DOHH2 (cell line): ENCODE measurements around the gene EZH1.

Source experiments
- H3F3A ChIP-seq: fragments of 200-600 bp; sonication (generic), shearing (Covaris generic); 2 replicates; pipeline ENCODE4 v1.6.0; 2016; ENCODE audit warnings: antibody characterized with exemption, mild to moderate bottlenecking; ENCODE audit not compliant: control insufficient read depth, insufficient read depth
- H3K27ac ChIP-seq: fragments of 200-600 bp; sonication (generic); 2 replicates; pipeline ENCODE4 v1.5.1; 2014; ENCODE audit warnings: low read depth, mild to moderate bottlenecking, low read length, moderate library complexity
- H3K27me3 ChIP-seq: fragments of 200-600 bp; sonication (generic); 2 replicates; pipeline ENCODE4 v1.6.1; 2014; ENCODE audit warnings: mild to moderate bottlenecking, low read length, mixed read lengths; ENCODE audit not compliant: control insufficient read depth
- H3K36me3 ChIP-seq: fragments of 200-600 bp; sonication (generic); 2 replicates; pipeline ENCODE4 v1.6.1; 2014; ENCODE audit warnings: mild to moderate bottlenecking, low read length, moderate library complexity, mixed read lengths; ENCODE audit not compliant: control insufficient read depth
- H3K4me1 ChIP-seq: fragments of 200-600 bp; sonication (generic); 2 replicates; pipeline ENCODE4 v1.6.1; 2014; ENCODE audit warnings: mild to moderate bottlenecking, low read length, mixed read lengths; ENCODE audit not compliant: control insufficient read depth
- H3K4me2 ChIP-seq: fragments of 200-600 bp; sonication (generic); 2 replicates; pipeline ENCODE4 v1.6.0; 2014; ENCODE audit warnings: mild to moderate bottlenecking, low read length, moderate library complexity
- H3K4me3 ChIP-seq: fragments of 200-600 bp; sonication (generic); 2 replicates; pipeline ENCODE4 v1.5.1; 2014; ENCODE audit warnings: mild to moderate bottlenecking, low read length, mixed read lengths
- H3K79me2 ChIP-seq: fragments of 200-600 bp; sonication (generic); 2 replicates; pipeline ENCODE4 v1.6.1; 2014; ENCODE audit warnings: mild to moderate bottlenecking, low read length, mixed read lengths; ENCODE audit not compliant: control insufficient read depth
- H3K9me2 ChIP-seq: fragments of 200-600 bp; sonication (generic); replicated peaks from 2 replicates; pipeline ENCODE4 v1.6.1; 2014; ENCODE audit warnings: mild to moderate bottlenecking, low read length, mixed read lengths; ENCODE audit not compliant: control insufficient read depth
- H3K9me3 ChIP-seq: fragments of 200-600 bp; sonication (generic); 2 replicates; pipeline ENCODE4 v1.6.1; 2014; ENCODE audit warnings: antibody characterized with exemption, low read length, mixed read lengths; ENCODE audit not compliant: control insufficient read depth, insufficient read depth
- H4K20me1 ChIP-seq: fragments of 200-600 bp; sonication (generic); 2 replicates; pipeline ENCODE4 v1.6.0; 2014; ENCODE audit warnings: low read depth, mild to moderate bottlenecking, antibody characterized with exemption, low read length, moderate library complexity; ENCODE audit not compliant: control insufficient read depth, insufficient read depth
- CTCF ChIP-seq: fragments of 200-600 bp; sonication (generic); IDR thresholded peaks from one replicate; pipeline ENCODE4 v1.5.1; 2014; ENCODE audit warnings: antibody characterized with exemption, mild to moderate bottlenecking, low read depth, low read length; ENCODE audit not compliant: poor library complexity, severe bottlenecking
- EZH2phosphoT487 ChIP-seq: fragments of 200-600 bp; sonication (generic); IDR thresholded peaks from 2 replicates; pipeline ENCODE4 v1.6.1; 2017; ENCODE audit warnings: borderline replicate concordance, mild to moderate bottlenecking, antibody characterized with exemption, low read length, moderate library complexity, mixed read lengths

EZH1 gene

GRCh38 chr17:42686520-42687128 is 58.2 kb downstream of the EZH1 start:
- H3K27ac ChIP-seq = no peak overlapping the region

GRCh38 chr17:42685831-42686230 is 59.0 kb downstream of the EZH1 start:
- H3K4me3 ChIP-seq = no peak overlapping the region
- peaks cover 23% of the 10 kb centered on the region for H3K27me3 ChIP-seq
- H3K27ac ChIP-seq = no peak overlapping the region
- TF ChIP-seq CTCF (no peak), EZH2phosphoT487 (no peak)
- no peak overlapping the region for H3K4me2 ChIP-seq
- H3K4me1 ChIP-seq = peaks cover 17% of the 10 kb centered on the region
- H3K9me2 ChIP-seq = no peaks in the 10 kb centered on the region
- peaks cover 4% of the 10 kb centered on the region; the same call in 1 of the 2 replicates for H3F3A ChIP-seq
- H3K9me3 ChIP-seq = no peaks in the 10 kb centered on the region
- H4K20me1 ChIP-seq = no peaks in the 10 kb centered on the region
- no peaks in the 10 kb centered on the region for H3K79me2 ChIP-seq
- no peaks in the 10 kb centered on the region for H3K36me3 ChIP-seq

More at GRCh38 chr17:42686520-42687128, 58.2 kb downstream of the EZH1 start:
- no peaks in the 10 kb centered on the region for H3K36me3 ChIP-seq
- H3K27me3 ChIP-seq = peaks cover 19% of the 10 kb centered on the region
- no peaks in the 10 kb centered on the region for H3K9me2 ChIP-seq
- no peaks in the 10 kb centered on the region for H4K20me1 ChIP-seq
- H3K9me3 ChIP-seq = no peaks in the 10 kb centered on the region
- H3K79me2 ChIP-seq = no peaks in the 10 kb centered on the region
- peaks cover 4% of the 10 kb centered on the region; the same call in 1 of the 2 replicates for H3F3A ChIP-seq
- no peak overlapping the region for H3K4me2 ChIP-seq
- TF ChIP-seq CTCF (no peak), EZH2phosphoT487 (no peak)
- no peak overlapping the region for H3K4me3 ChIP-seq
- peaks cover 12% of the 10 kb centered on the region for H3K4me1 ChIP-seq

- Histone ChIP-seq H4K20me1 (no peaks in the 10 kb centered on the region), H3K9me3 (no peaks in the 10 kb centered on the region), H3K4me2 (no peak overlapping the region), H3K4me3 (no peak overlapping the region), H3K4me1 (peaks cover 23% of the 10 kb centered on the region), H3K9me2 (no peaks in the 10 kb centered on the region), H3K79me2 (no peaks in the 10 kb centered on the region), H3K27me3 (peaks cover 23% of the 10 kb centered on the region), H3K36me3 (no peaks in the 10 kb centered on the region), H3F3A (peaks cover 4% of the 10 kb centered on the region; the same call in 1 of the 2 replicates), H3K27ac (no peak overlapping the region)
- TF ChIP-seq CTCF (no peak), EZH2phosphoT487 (no peak)
Observed at GRCh38 chr17:42684929-42685556, 59.8 kb downstream of the EZH1 start.
